ENCODE results near the gene PSMF1.

Gene PSMF1

GRCh38 chr20:1190847-1191246 lies 72.4 kb downstream of the PSMF1 start:
- no peak for DNase-seq (ENCODE audit: low read depth)

- DNase-seq (ENCODE audit: low read depth) = no peak
Measured at GRCh38 chr20:1191299-1191698, 72.9 kb downstream of the PSMF1 start.

- no peak for DNase-seq (ENCODE audit: low read depth)
Measured at GRCh38 chr20:1195226-1195625, 76.8 kb downstream of the PSMF1 start.

DNA sequence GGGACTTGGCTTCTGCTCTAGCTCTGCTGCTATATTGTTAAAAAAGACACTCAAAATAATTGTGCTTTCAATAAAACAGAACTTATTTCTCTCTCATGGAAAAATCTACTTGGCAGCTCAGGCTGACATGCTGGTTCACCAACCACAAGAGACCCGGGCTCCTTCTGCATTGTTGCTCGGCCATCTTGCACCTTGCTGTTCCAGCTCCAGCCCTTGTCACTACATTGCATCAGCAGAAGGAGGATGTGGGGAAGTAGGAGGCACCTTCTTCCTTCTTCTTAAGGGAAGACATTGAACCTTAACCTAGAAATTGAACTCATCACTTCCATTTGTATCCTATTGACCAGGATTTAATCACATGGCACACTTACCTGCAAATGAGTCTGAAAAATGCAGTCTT lies 78.2 kb downstream of the PSMF1 start:
- no peak for DNase-seq (ENCODE audit: low read depth)

DNA sequence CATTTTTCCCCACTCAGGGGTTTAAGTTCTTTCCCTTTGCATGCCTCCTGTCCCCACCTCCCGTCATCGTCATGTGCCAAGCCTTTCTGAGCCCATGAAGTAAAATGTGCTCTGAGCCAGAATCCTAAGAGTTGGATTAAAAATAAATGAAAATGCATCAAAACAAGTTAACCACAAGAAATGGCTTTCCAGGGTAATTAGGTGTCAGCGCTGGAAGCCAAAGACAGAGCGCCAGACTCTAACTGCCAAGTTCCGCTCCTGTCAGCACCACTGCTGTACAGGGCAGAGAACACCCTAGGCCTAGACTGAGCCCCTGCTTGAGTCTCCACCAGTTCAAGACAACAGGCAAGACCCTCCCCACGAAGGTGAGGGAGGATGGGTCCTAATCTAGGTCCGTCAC lies 79.4 kb downstream of the PSMF1 start:
- DNase-seq (ENCODE audit: low read depth) = no peak

GRCh38 chr20:1198751-1199150 lies 80.3 kb downstream of the PSMF1 start:
- DNase-seq (ENCODE audit: low read depth) = no peak

GRCh38 chr20:1199212-1199873 lies 80.9 kb downstream of the PSMF1 start:
- no peak for DNase-seq (ENCODE audit: low read depth)

DNA sequence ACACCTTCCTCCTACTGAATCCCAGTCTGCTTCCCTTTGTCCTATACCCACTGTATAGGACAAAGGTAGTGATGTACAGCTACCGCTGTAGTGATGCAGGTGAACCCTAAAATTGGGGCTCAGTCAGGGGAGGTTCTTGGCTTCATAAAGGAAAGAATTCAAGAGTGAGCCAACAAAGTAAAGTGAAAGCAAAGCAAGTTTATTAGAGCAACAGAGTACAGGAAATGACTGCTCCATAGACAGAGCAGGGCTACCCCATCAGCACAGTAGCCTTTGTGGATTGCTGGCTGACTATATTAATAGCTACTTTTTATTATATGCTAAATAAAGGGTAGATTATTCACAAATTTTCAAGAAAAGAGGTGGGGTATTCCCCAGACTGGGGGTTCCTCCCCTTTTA lies 81.6 kb downstream of the PSMF1 start:
- DNase-seq (ENCODE audit: low read depth) = no peak

GRCh38 chr20:1202762-1203504 lies 84.5 kb downstream of the PSMF1 start, which contains the start of gene C20orf202:
Gene C20orf202 (plus strand): TSS chr20:1203454. CDS start chr20:1203586, 132 bp downstream.
- DNase-seq (ENCODE audit: low read depth) = no peak

DNA sequence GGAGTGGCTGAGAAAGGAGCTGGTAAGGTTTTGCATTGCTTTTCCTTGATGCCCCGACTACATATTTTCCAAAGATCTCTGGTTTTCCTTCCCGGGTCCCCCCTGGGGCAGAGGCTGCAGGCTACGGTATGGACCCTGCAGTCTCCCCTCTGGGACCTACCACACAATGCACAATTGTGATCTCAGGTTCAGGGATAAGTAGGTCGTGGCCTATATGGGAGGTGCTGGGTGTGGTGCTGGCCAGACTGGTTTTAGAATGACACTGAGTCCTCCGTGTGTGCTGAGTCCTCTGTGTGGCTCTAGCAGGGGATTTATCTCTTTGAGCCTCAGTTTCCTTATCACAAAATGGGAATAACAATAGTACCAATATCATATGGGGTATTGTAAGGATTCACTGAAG lies 85.2 kb downstream of the PSMF1 start:
- DNase-seq (ENCODE audit: low read depth) = no peak

GRCh38 chr20:1204113-1204512 lies 85.7 kb downstream of the PSMF1 start:
- DNase-seq (ENCODE audit: low read depth) = no peak

- no peak for DNase-seq (ENCODE audit: low read depth)
Measured at GRCh38 chr20:1204576-1204975, 86.2 kb downstream of the PSMF1 start.

GRCh38 chr20:1205802-1206201 lies 87.4 kb downstream of the PSMF1 start:
- DNase-seq (ENCODE audit: low read depth) = no peak

GRCh38 chr20:1206366-1207148 lies 88.2 kb downstream of the PSMF1 start:
- DNase-seq (ENCODE audit: low read depth) = no peak

GRCh38 chr20:1207293-1207878 lies 89.0 kb downstream of the PSMF1 start:
- no peak for DNase-seq (ENCODE audit: low read depth)

DNA sequence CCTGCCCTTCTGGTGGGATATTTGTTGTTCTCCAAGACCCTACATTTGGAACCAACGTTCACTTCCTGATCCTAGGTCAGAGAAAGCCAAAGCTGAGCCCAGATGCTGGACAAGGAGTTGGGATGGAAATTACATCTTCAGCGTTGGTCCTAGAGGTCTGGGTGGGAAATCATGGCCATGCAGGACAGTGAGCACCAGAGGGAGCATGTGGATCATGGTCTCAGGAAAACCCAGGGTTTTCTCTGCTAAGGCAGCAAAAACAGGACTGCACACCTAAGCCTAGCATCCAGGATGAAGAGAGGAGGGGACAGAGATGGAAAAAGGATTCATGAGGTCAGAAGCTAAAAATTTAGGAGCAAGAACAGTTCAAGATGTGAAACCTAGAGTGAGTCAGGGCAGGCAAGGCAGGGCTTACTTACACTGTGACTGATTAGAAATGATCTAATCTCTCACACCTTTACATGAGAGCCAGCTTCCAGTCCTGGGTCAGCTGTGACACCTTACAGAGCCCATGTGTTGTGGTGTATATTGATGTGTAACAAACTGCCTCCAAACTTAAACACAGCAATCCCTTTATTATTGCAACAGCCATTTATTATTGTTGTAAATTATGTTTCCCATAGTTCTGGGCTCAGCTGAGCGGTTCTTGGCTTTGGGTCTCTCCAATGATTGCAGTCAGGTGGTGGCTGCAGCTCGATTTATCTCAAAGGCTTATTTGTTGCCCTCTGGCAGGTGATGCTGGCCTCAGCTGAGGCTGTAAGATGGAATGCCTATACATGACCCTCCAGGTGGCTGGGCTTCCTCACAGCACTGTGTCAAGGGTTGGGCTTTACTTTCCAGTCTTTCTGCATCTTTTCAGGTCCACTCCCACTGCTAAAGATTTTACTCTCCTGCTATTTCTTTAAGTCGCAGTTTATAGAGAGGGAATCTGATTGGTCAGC lies 91.3 kb downstream of the PSMF1 start:
- no peak for DNase-seq (ENCODE audit: low read depth)

DNA sequence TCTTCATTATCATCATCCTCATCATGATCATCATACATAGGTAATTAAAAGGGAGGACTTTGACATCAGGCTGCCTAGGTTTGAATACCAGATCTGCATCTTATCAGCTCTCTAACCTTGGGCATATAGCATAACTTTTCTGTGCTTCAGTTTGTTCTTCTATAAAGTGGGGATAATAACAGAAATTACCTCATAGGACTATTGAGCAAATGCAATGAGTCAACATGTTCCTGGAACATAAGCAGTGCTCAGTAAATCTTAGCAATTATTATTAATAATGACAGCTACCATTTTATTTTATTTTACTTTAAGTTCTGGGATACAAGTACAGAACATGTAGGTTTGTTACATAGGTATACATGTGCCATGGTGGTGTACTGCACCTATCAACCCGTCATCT lies 92.1 kb downstream of the PSMF1 start:
- no peak for DNase-seq (ENCODE audit: low read depth)

GRCh38 chr20:1212023-1212422 lies 93.6 kb downstream of the PSMF1 start:
- DNase-seq (ENCODE audit: low read depth) = no peak

GRCh38 chr20:1212607-1213396 lies 94.4 kb downstream of the PSMF1 start:
- peak; percentile 22 for DNase-seq (ENCODE audit: low read depth)

DNA sequence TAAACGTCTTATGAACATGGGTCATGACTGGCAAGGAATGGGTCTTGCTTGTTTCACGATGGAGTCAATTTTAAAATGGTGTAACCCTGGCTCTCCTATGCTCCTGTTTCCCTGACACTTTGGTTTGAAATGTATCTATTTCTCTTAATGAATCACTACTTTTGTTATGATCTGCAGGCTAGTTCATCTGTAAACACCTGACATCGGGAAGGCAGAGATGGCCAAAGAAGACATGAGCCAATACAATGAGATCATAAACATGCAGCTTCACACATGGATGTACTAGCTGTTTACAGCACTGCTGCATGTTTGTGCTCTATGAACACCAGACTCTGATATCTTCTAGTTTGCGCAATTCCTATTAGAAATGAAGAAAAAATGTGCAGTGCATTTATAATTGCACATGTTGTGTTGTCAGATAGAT lies 96.4 kb downstream of the PSMF1 start:
- no peak for DNase-seq (ENCODE audit: low read depth)
